K562 (cell line): ENCODE measurements around the gene TM4SF5. TPM values are rescaled to one million over a fixed set of nuclear protein-coding genes. Genes with fewer than 3 reads are reported as not detected.

ENCODE experiments used
- ATAC-seq: fragments of 200-7000 bp; cut with Tn5 transposase; 3 replicates; pipeline ENCODE4 v1.9.1; 2020; ENCODE audit warnings: moderate library complexity
- Bru-seq: library from RNA; stranded (reverse); fragments of 400-500 nt; gene quantifications from one replicate; lab custom pipeline; 2021; lab: Mats Ljungman, UMichigan
- BruChase-seq, 2 experiments: library from RNA; stranded (reverse); fragments of 400-500 nt; gene quantifications; one replicate each; lab custom pipeline; 2021; lab: Mats Ljungman, UMichigan
- BruUV-seq: library from RNA; stranded (reverse); fragments of 400-500 nt; replicated peaks from 2 replicates; lab custom pipeline; 2021; lab: Mats Ljungman, UMichigan
- CTCF ChIA-PET: fragments of 300-600 bp; formaldehyde crosslinking; extraction: SDS; loops from one replicate; lab custom pipeline; 2021; ENCODE audit warnings: low intra/inter-chr PET ratio; lab: Yijun Ruan, JAX
- POLR2A ChIA-PET: fragments of 300-600, 350-650 bp; sonication (Branson Sonifier 250); formaldehyde crosslinking; extraction: SDS; loops from one replicate; lab custom pipeline; 2021; ENCODE audit warnings: antibody characterized with exemption, inconsistent platforms; lab: Yijun Ruan, JAX
- DNase-seq, 4 experiments: peaks; one replicate each; pipeline versions ENCODE4 v3.0.0 to v3.0.0-alpha.2; 2011 to 2018; ENCODE audit warnings: low spot score in 3 of 4, mixed read lengths in 3 of 4; ENCODE audit errors: extremely low read depth in 1 of 4
- FAIRE-seq: peaks from 2 replicates; lab custom pipeline; 2011; peaks lifted over from hg19 to GRCh38; lab: Jason Lieb, UNC
- H2AFZ ChIP-seq: 2 replicates; pipeline ENCODE4 v1.6.0; 2011; ENCODE audit warnings: low read depth, low read length, control low read depth, inconsistent platforms
- H3K27ac ChIP-seq: fragments of 200-600 bp; 3 replicates; pipeline ENCODE4 v1.8.0; 2011; ENCODE audit warnings: low read depth, mild to moderate bottlenecking, control low read depth, inconsistent platforms, low read length, moderate library complexity, mixed read lengths; ENCODE audit errors: extremely low read depth
- H3K27me3 ChIP-seq, 2 experiments: fragments of 300-600 bp in 1 of 2; 2 replicates in 1 of 2; 3 replicates in 1 of 2; pipeline versions ENCODE4 v1.6.0 to v1.8.0; 2011; ENCODE audit warnings: inconsistent platforms in 2 of 2, low read length in 2 of 2, mild to moderate bottlenecking in 1 of 2, mixed read lengths in 1 of 2, moderate library complexity in 1 of 2; ENCODE audit not compliant: control insufficient read depth in 2 of 2, insufficient read depth in 2 of 2
- H3K36me3 ChIP-seq: fragments of 300-600 bp; 3 replicates; pipeline ENCODE4 v1.8.0; 2011; ENCODE audit warnings: mild to moderate bottlenecking, low read length, inconsistent platforms; ENCODE audit not compliant: control insufficient read depth, insufficient read depth
- H3K4me1 ChIP-seq, 2 experiments: fragments of 200-600 bp in 1 of 2; replicated peaks in 1 of 2; 2 replicates in 1 of 2; 3 replicates in 1 of 2; pipeline versions ENCODE4 v1.5.1 to v1.8.0; 2011; ENCODE audit warnings: inconsistent platforms in 2 of 2, low read length in 2 of 2, mild to moderate bottlenecking in 1 of 2, mixed read lengths in 1 of 2, moderate library complexity in 1 of 2; ENCODE audit not compliant: control insufficient read depth in 2 of 2, insufficient read depth in 2 of 2
- H3K4me2 ChIP-seq: 2 replicates; pipeline ENCODE4 v1.6.1; 2011; ENCODE audit warnings: low read length, control low read depth, inconsistent platforms, mixed read lengths; ENCODE audit not compliant: insufficient read depth
- H3K4me3 ChIP-seq: fragments of 200-600 bp; sonication (generic), shearing (Covaris generic); 2 replicates; pipeline ENCODE4 v1.5.1; 2016; ENCODE audit warnings: control low read depth, inconsistent platforms
- H3K79me2 ChIP-seq: fragments of 200-600 bp; 3 replicates; pipeline ENCODE4 v1.8.0; 2011; ENCODE audit warnings: low read length, inconsistent platforms; ENCODE audit not compliant: control insufficient read depth, insufficient read depth
- H3K9ac ChIP-seq, 2 experiments: 2 replicates each; pipeline versions ENCODE4 v1.6.0 to v1.6.1; 2011; ENCODE audit warnings: low read depth in 2 of 2, low read length in 2 of 2, control low read depth in 1 of 2, inconsistent platforms in 1 of 2, mild to moderate bottlenecking in 1 of 2, mixed read lengths in 1 of 2; ENCODE audit not compliant: insufficient read depth in 1 of 2
- H3K9me1 ChIP-seq: one replicate; pipeline ENCODE4 v1.6.0; 2011; ENCODE audit warnings: inconsistent platforms, mild to moderate bottlenecking, low read length, moderate library complexity; ENCODE audit not compliant: control insufficient read depth, insufficient read depth
- H3K9me3 ChIP-seq: replicated peaks from 2 replicates; pipeline ENCODE4 v1.5.1; 2011; ENCODE audit warnings: low read depth, low read length, inconsistent platforms; ENCODE audit not compliant: control insufficient read depth, insufficient read depth
- H4K20me1 ChIP-seq: replicated peaks from 2 replicates; pipeline ENCODE4 v1.6.1; 2011; ENCODE audit warnings: low read length, inconsistent platforms, mixed read lengths; ENCODE audit not compliant: control insufficient read depth, insufficient read depth
- BHLHE40 ChIP-seq: IDR thresholded peaks from 2 replicates; pipeline ENCODE4 v1.6.1; 2011; ENCODE audit warnings: low read length, improper control_type of control experiment
- EGR1 ChIP-seq: fragments of 450-650 bp; conservative IDR thresholded peaks from 2 replicates; pipeline ENCODE4 v1.6.1; 2017; ENCODE audit warnings: mild to moderate bottlenecking
- EP300 ChIP-seq: IDR thresholded peaks from 2 replicates; pipeline ENCODE4 v1.6.1; 2012; ENCODE audit warnings: low read length, improper control_type of control experiment
- GATAD2B ChIP-seq: fragments of 450-650 bp; IDR thresholded peaks from 2 replicates; pipeline ENCODE4 v1.6.1; 2017; ENCODE audit warnings: mild to moderate bottlenecking, borderline replicate concordance
- RFX7 ChIP-seq: fragments of 250-450 bp; sonication (Bioruptor Pico); IDR thresholded peaks from 2 replicates; pipeline ENCODE4 v1.5.1; 2021; ENCODE audit warnings: mild to moderate bottlenecking
- TAL1 ChIP-seq: fragments of 450-650 bp; IDR thresholded peaks from 2 replicates; pipeline ENCODE4 v1.6.1; 2016; ENCODE audit warnings: mild to moderate bottlenecking
- ZBED1 ChIP-seq: IDR thresholded peaks from 2 replicates; pipeline ENCODE4 v1.6.1; 2014
- ZNF133 ChIP-seq: fragments of 250-450 bp; sonication (Bioruptor Pico); IDR thresholded peaks from 2 replicates; pipeline ENCODE4 v1.4.0; 2020; ENCODE audit warnings: mild to moderate bottlenecking
- ZNF224 ChIP-seq: sonication (generic); formaldehyde crosslinking; IDR thresholded peaks from 2 replicates; pipeline ENCODE4 v1.8.0; 2022; ENCODE audit warnings: mild to moderate bottlenecking, missing genetic modification reagents
- ZNF707 ChIP-seq: fragments of 250-450 bp; sonication (Bioruptor Pico); conservative IDR thresholded peaks from 2 replicates; pipeline ENCODE4 v1.8.0; 2022; ENCODE audit warnings: inconsistent platforms, mild to moderate bottlenecking, moderate library complexity
- WGBS: fragments of 100-300 bp; shearing (Covaris generic); methylation state at CpG from one replicate; pipeline ENCODE4 v1.1.6; 2016; ENCODE audit warnings: low coverage, mixed read lengths; ENCODE audit not compliant: insufficient coverage; ENCODE audit errors: missing lambda C conversion rate; 5-methylcytosine and 5-hydroxymethylcytosine counted together
- in situ Hi-C: fragments of 300-500 bp; cut with MboI; formaldehyde crosslinking; loops from 4 replicates; pipeline ENCODE4 v1.15.0; 2018; ENCODE audit warnings: inconsistent platforms, mixed read lengths
- intact Hi-C: fragments of 100-400 bp; cut with micrococcal nuclease; formaldehyde crosslinking; loops from 2 replicates; pipeline ENCODE4 v1.14.2; 2022
- long read RNA-seq, 3 experiments: library from polyadenylated mRNA in 2 of 3; library from RNA in 1 of 3; unstranded in 2 of 3; stranded (forward) in 1 of 3; transcript quantifications; one replicate each; pipeline ENCODE4 v2.0.0, GENCODE V29; 2019 to 2022
- polyA minus RNA-seq, 3 experiments: library from RNA; depleted of rRNA, polyadenylated mRNA; stranded (reverse); fragments of >200 nt; gene quantifications; 2 replicates each; pipeline ENCODE4 v1.2.3, GENCODE V29; 2011
- polyA plus RNA-seq, 8 experiments: library from polyadenylated mRNA; depleted of rRNA in 4 of 8; stranded (reverse) in 5 of 8; unstranded in 3 of 8; fragments of >200 nt; fragmentation: Nextera tagmentation in 2 of 8; fragmentation: Illumina TruSeq in 1 of 8; extraction: Ambion mirVana in 2 of 8; extraction: Trizol in 1 of 8; gene quantifications; 2 replicates each; pipeline versions ENCODE4 v1.2.1 to v1.2.3, GENCODE V29; 2011 to 2014; ENCODE audit warnings: inconsistent platforms in 1 of 8, missing spikeins in 1 of 8
- total RNA-seq, 7 experiments: library from RNA; depleted of rRNA in 6 of 7; stranded (reverse); fragments of >200 nt in 6 of 7; fragmentation: Illumina TruSeq in 2 of 7; extraction: Trizol in 2 of 7; gene quantifications; 2 replicates each; pipeline versions ENCODE4 v1.2.1 to v1.2.3, GENCODE V29; 2011 to 2021; ENCODE audit warnings: low replicate concordance in 1 of 7
- TF ChIP-seq, protein P1 (sequence below): fragments of 450-650 bp; IDR thresholded peaks from 2 replicates; pipeline ENCODE4 v1.6.1; 2018; ENCODE audit warnings: mild to moderate bottlenecking, low read depth; ENCODE audit not compliant: partially characterized antibody
- TF ChIP-seq, protein P2 (sequence below): sonication (generic); formaldehyde crosslinking; IDR thresholded peaks from 2 replicates; pipeline ENCODE4 v1.8.0; 2022; ENCODE audit warnings: mild to moderate bottlenecking, low read depth, missing genetic modification reagents
- TF ChIP-seq, protein P3 (sequence below): fragments of 450-650 bp; formaldehyde crosslinking; IDR thresholded peaks from 2 replicates; pipeline ENCODE4 v1.4.0; 2022; ENCODE audit warnings: missing genetic modification characterization

Gene TM4SF5, protein sequence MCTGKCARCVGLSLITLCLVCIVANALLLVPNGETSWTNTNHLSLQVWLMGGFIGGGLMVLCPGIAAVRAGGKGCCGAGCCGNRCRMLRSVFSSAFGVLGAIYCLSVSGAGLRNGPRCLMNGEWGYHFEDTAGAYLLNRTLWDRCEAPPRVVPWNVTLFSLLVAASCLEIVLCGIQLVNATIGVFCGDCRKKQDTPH
- not detected in 2 replicates for total RNA-seq (2011; cell fraction: chromatin; rRNA removed; ENCODE audit: low replicate concordance)
- not detected in 2 replicates for total RNA-seq (2011; cell fraction: nucleolus; rRNA removed)
- not detected in 2 replicates for total RNA-seq (2011; cell fraction: nucleoplasm; rRNA removed)
- total RNA-seq (2014; rRNA removed): not detected in 2 replicates
- total RNA-seq (2014; rRNA removed; fragmentation: Illumina TruSeq; extraction: Trizol): not detected in 2 replicates
- total RNA-seq (2015; rRNA removed; fragmentation: Illumina TruSeq; extraction: Trizol): not detected in 2 replicates
- not detected in 2 replicates for total RNA-seq (2021)
- not detected in 2 replicates for polyA plus RNA-seq (2011; rRNA removed)
- not detected in 2 replicates for polyA plus RNA-seq (2011; cell fraction: cytosol; rRNA removed)
- not detected in 2 replicates for polyA plus RNA-seq (2011; cell fraction: nucleus; rRNA removed)
- not detected in 2 replicates for polyA plus RNA-seq (2012)
- not detected in 2 replicates for polyA plus RNA-seq (2014; fragmentation: Illumina TruSeq; extraction: Trizol)
- not detected for polyA plus RNA-seq (2014; fragmentation: Nextera tagmentation; extraction: Ambion mirVana)
- not detected in 2 replicates for polyA plus RNA-seq (2014; rRNA removed)
- not detected in 2 replicates for polyA minus RNA-seq (2011; rRNA and poly(A)+ RNA removed)
- polyA minus RNA-seq (2011; cell fraction: cytosol; rRNA and poly(A)+ RNA removed): not detected in 2 replicates
- not detected in 2 replicates for polyA minus RNA-seq (2011; cell fraction: nucleus; rRNA and poly(A)+ RNA removed)
- Bru-seq, nascent RNA: not detected
- BruChase-seq, experiment 1, labeled RNA remaining after a 2-hour chase: percentile 8 among the genes with signal in this experiment
- not detected for BruChase-seq, experiment 2, labeled RNA remaining after a 6-hour chase
- long read RNA-seq, experiment 1: 0 reads
- long read RNA-seq, experiment 2: 0 reads
- long read RNA-seq, experiment 3: 0 reads

DNA sequence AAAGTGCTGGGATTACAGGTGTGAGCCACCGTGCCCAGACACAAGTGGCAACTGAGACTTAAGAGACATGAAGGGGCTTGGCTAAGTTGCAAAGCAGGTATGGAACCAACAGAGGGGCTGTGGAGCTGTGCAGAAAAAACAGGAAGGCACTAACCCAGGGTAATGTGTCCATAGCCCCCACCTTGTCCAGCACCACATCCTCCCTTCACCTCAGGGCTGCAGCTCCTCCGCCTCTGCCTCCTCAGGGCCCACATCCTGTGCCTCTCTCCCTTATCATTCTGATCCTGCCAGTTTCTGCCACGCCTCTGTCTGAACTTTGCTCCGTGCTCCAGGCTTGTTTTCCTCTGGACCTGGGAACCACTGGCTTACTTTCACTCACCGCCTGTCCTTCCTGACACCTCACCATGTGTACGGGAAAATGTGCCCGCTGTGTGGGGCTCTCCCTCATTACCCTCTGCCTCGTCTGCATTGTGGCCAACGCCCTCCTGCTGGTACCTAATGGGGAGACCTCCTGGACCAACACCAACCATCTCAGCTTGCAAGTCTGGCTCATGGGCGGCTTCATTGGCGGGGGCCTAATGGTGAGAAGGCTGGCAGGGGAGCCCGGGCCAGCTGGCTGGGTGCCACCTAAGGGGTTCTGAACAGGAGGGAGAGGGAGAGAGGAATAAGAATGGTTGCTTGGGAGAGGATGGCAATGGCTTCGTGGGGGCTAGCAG lies at the start of gene TM4SF5:
TSS of gene TM4SF5 (plus strand) at position 368 of the 716 bp plus-strand sequence. CDS start at position 405, 37 bp downstream.
- H3K79me2 ChIP-seq: no peaks in the 10 kb centered on the region
- FAIRE-seq: no peak
- no peaks in the 10 kb centered on the region for H3K9me3 ChIP-seq
- H3K9ac ChIP-seq: no peak within 1 kb of the TSS
- H3K4me1 ChIP-seq: no peaks in the 10 kb centered on the region
- no TSS peak for BruUV-seq
- peaks cover 14 to 36% of the 10 kb centered on the region in 2 experiments for H3K27me3 ChIP-seq
- in situ Hi-C loops (no loop called here), intact Hi-C loops (no loop called here)
- no peak for DNase-seq
- H2AFZ ChIP-seq: no peak within 1 kb of the TSS
- H4K20me1 ChIP-seq: no peaks in the 10 kb centered on the region
- no peaks in the 10 kb centered on the region for H3K9me1 ChIP-seq
- H3K4me3 ChIP-seq: no peak within 1 kb of the TSS
- no peak for ATAC-seq
- 2% methylated on average over 11 of the region's 13 CpGs for WGBS
- no peak within 1 kb of the TSS for H3K4me2 ChIP-seq
- ChIA-PET CTCF (no interaction called here), POLR2A (no interaction called here)
- H3K27ac ChIP-seq: no peak within 1 kb of the TSS
- no peaks in the 10 kb centered on the region for H3K36me3 ChIP-seq
- TF ChIP-seq BHLHE40: no peak
- no peak for TF ChIP-seq GATAD2B
- no peak for TF ChIP-seq ZNF133 (CRISPR knock-in tag)
- TF ChIP-seq, protein P1, sequence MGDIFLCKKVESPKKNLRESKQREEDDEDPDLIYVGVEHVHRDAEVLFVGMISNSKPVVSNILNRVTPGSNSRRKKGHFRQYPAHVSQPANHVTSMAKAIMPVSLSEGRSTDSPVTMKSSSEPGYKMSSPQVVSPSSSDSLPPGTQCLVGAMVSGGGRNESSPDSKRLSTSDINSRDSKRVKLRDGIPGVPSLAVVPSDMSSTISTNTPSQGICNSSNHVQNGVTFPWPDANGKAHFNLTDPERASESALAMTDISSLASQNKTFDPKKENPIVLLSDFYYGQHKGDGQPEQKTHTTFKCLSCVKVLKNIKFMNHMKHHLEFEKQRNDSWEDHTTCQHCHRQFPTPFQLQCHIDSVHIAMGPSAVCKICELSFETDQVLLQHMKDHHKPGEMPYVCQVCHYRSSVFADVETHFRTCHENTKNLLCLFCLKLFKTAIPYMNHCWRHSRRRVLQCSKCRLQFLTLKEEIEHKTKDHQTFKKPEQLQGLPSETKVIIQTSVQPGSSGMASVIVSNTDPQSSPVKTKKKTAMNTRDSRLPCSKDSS: no peak
- no peak for TF ChIP-seq ZBED1
- TF ChIP-seq, protein P2, sequence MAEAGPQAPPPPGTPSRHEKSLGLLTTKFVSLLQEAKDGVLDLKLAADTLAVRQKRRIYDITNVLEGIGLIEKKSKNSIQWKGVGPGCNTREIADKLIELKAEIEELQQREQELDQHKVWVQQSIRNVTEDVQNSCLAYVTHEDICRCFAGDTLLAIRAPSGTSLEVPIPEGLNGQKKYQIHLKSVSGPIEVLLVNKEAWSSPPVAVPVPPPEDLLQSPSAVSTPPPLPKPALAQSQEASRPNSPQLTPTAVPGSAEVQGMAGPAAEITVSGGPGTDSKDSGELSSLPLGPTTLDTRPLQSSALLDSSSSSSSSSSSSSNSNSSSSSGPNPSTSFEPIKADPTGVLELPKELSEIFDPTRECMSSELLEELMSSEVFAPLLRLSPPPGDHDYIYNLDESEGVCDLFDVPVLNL: no peak
- TF ChIP-seq TAL1: no peak
- no peak for TF ChIP-seq EP300
- TF ChIP-seq ZNF707 (CRISPR knock-in tag): no peak
- TF ChIP-seq, protein P3, sequence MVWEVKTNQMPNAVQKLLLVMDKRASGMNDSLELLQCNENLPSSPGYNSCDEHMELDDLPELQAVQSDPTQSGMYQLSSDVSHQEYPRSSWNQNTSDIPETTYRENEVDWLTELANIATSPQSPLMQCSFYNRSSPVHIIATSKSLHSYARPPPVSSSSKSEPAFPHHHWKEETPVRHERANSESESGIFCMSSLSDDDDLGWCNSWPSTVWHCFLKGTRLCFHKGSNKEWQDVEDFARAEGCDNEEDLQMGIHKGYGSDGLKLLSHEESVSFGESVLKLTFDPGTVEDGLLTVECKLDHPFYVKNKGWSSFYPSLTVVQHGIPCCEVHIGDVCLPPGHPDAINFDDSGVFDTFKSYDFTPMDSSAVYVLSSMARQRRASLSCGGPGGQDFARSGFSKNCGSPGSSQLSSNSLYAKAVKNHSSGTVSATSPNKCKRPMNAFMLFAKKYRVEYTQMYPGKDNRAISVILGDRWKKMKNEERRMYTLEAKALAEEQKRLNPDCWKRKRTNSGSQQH: no peak
- TF ChIP-seq ZNF224 (CRISPR knock-in tag): no peak
- no peak for TF ChIP-seq EGR1
- TF ChIP-seq RFX7 (CRISPR knock-in tag): no peak
